ENCODE data around the gene WAS.
"Not testable (repeated sequence)": the region's sequence is repeated elsewhere in the genome, so short reads cannot be mapped to it uniquely, and the experiment has no call there.

The WAS gene

GRCh38 chrX:48688531-48689150 lies 5.0 kb downstream of the WAS start:
- FAIRE-seq, result no peak

- FAIRE-seq, result no peak
Measured at GRCh38 chrX:48689208-48689920, 5.8 kb downstream of the WAS start.

- FAIRE-seq, result not testable (repeated sequence)
Measured at GRCh38 chrX:48691746-48692145, 8.1 kb downstream of the WAS start.

GRCh38 chrX:48694776-48695533 lies 11.4 kb downstream of the WAS start:
- FAIRE-seq, result no peak

GRCh38 chrX:48695534-48695896 lies 11.9 kb downstream of the WAS start:
- no peak for FAIRE-seq

GRCh38 chrX:48695925-48696300 lies 12.3 kb downstream of the WAS start:
- FAIRE-seq, result no peak

- FAIRE-seq, result no peak
Measured at GRCh38 chrX:48696301-48696908, 12.8 kb downstream of the WAS start, which contains the start of gene SUV39H1. Gene SUV39H1, plus strand, starts transcription at chrX:48696734. Its CDS starts 51 bp downstream, at chrX:48696785.

GRCh38 chrX:48696909-48697727 lies 13.5 kb downstream of the WAS start:
- no peak for FAIRE-seq

- FAIRE-seq, result no peak
Measured at GRCh38 chrX:48698306-48698705, 14.7 kb downstream of the WAS start.

GRCh38 chrX:48700246-48700645 lies 16.6 kb downstream of the WAS start:
- no peak for FAIRE-seq

- FAIRE-seq, result no peak
Measured at GRCh38 chrX:48700951-48701653, 17.5 kb downstream of the WAS start.

- no peak for FAIRE-seq
Measured at GRCh38 chrX:48702032-48702431, 18.4 kb downstream of the WAS start.

GRCh38 chrX:48702716-48703115 lies 19.1 kb downstream of the WAS start:
- no peak for FAIRE-seq

- FAIRE-seq, result no peak
Measured at GRCh38 chrX:48703228-48703627, 19.6 kb downstream of the WAS start.

- no peak for FAIRE-seq
Measured at GRCh38 chrX:48703642-48704481, 20.3 kb downstream of the WAS start.

- FAIRE-seq, result no peak
Measured at GRCh38 chrX:48705871-48706270, 22.3 kb downstream of the WAS start.

- no peak for FAIRE-seq
Measured at GRCh38 chrX:48709522-48710112, 26.0 kb downstream of the WAS start.

- FAIRE-seq, result no peak
Measured at GRCh38 chrX:48711162-48711928, 27.7 kb downstream of the WAS start.

- no peak for FAIRE-seq
Measured at GRCh38 chrX:48711929-48712505, 28.4 kb downstream of the WAS start.
